8988T (cell line): Measurements from ENCODE around the gene CDC14A.
"Not testable (repeated sequence)": the region's sequence is repeated elsewhere in the genome, so short reads cannot be mapped to it uniquely, and the experiment has no call there.

Experiments used
- DNase-seq: peaks from one replicate; pipeline ENCODE4 v3.0.0; 2011

The CDC14A gene

GRCh38 chr1:100363831-100364230 lies 11.5 kb downstream of the CDC14A start:
- DNase-seq = no peak

GRCh38 chr1:100364697-100365096 lies 12.4 kb downstream of the CDC14A start:
- DNase-seq = no peak

GRCh38 chr1:100366209-100366525 lies 13.9 kb downstream of the CDC14A start:
- no peak for DNase-seq

GRCh38 chr1:100369339-100369738 lies 17.0 kb downstream of the CDC14A start:
- not testable (repeated sequence) for DNase-seq

GRCh38 chr1:100373953-100374352 lies 21.6 kb downstream of the CDC14A start:
- not testable (repeated sequence) for DNase-seq

GRCh38 chr1:100376890-100377289 lies 24.6 kb downstream of the CDC14A start:
- DNase-seq = not testable (repeated sequence)

GRCh38 chr1:100377590-100378361 lies 25.5 kb downstream of the CDC14A start:
- no peak for DNase-seq

GRCh38 chr1:100378956-100379355 lies 26.6 kb downstream of the CDC14A start:
- no peak for DNase-seq

- no peak for DNase-seq
These were observed 28.3 kb downstream of the CDC14A start for GRCh38 chr1:100380635-100381034.

GRCh38 chr1:100382657-100383056 lies 30.4 kb downstream of the CDC14A start:
- no peak for DNase-seq

- no peak for DNase-seq
These were observed 31.6 kb downstream of the CDC14A start for GRCh38 chr1:100383743-100384405.

GRCh38 chr1:100387209-100387608 lies 34.9 kb downstream of the CDC14A start:
- no peak for DNase-seq

GRCh38 chr1:100387657-100388350 lies 35.5 kb downstream of the CDC14A start:
- DNase-seq = no peak

- no peak for DNase-seq
These were observed 38.2 kb downstream of the CDC14A start for GRCh38 chr1:100390531-100390930.

GRCh38 chr1:100391675-100392074 lies 39.4 kb downstream of the CDC14A start:
- no peak for DNase-seq

- DNase-seq = no peak
These were observed 40.5 kb downstream of the CDC14A start for GRCh38 chr1:100392756-100393155.

GRCh38 chr1:100394285-100394684 lies 42.0 kb downstream of the CDC14A start:
- no peak for DNase-seq

GRCh38 chr1:100395913-100396312 lies 43.6 kb downstream of the CDC14A start:
- no peak for DNase-seq

- no peak for DNase-seq
These were observed 44.3 kb downstream of the CDC14A start for GRCh38 chr1:100396651-100397050.

- no peak for DNase-seq
These were observed 45.4 kb downstream of the CDC14A start for GRCh38 chr1:100397681-100398080.

- no peak for DNase-seq
These were observed 46.3 kb downstream of the CDC14A start for GRCh38 chr1:100398648-100399047.

- no peak for DNase-seq
These were observed 48.1 kb downstream of the CDC14A start for GRCh38 chr1:100400404-100400803.

- DNase-seq = no peak
These were observed 52.5 kb downstream of the CDC14A start for GRCh38 chr1:100404821-100405220.

- not testable (repeated sequence) for DNase-seq
These were observed 53.6 kb downstream of the CDC14A start for GRCh38 chr1:100405902-100406301.
